HL-60 (cell line): ENCODE results near the gene VWA2.

Experiments
- POLR2AphosphoS5 ChIP-seq: IDR thresholded peaks from 2 replicates; pipeline ENCODE4 v1.6.1; 2012; ENCODE audit warnings: low read depth
- TF ChIP-seq, protein P1 (sequence below): IDR thresholded peaks from one replicate; pipeline ENCODE4 v1.5.1; 2011; ENCODE audit warnings: low read length, control low read depth, inconsistent platforms; ENCODE audit not compliant: insufficient read depth

- no peak for TF ChIP-seq POLR2AphosphoS5
- TF ChIP-seq, protein P1, sequence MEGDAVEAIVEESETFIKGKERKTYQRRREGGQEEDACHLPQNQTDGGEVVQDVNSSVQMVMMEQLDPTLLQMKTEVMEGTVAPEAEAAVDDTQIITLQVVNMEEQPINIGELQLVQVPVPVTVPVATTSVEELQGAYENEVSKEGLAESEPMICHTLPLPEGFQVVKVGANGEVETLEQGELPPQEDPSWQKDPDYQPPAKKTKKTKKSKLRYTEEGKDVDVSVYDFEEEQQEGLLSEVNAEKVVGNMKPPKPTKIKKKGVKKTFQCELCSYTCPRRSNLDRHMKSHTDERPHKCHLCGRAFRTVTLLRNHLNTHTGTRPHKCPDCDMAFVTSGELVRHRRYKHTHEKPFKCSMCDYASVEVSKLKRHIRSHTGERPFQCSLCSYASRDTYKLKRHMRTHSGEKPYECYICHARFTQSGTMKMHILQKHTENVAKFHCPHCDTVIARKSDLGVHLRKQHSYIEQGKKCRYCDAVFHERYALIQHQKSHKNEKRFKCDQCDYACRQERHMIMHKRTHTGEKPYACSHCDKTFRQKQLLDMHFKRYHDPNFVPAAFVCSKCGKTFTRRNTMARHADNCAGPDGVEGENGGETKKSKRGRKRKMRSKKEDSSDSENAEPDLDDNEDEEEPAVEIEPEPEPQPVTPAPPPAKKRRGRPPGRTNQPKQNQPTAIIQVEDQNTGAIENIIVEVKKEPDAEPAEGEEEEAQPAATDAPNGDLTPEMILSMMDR, result no peak
Observed at GRCh38 chr10:114303556-114303955, 64.5 kb downstream of the VWA2 start.
